ENCODE data around the gene MINDY4.

GRCh38 chr7:30871655-30872054 is 100.4 kb downstream of the MINDY4 start:
- no peak for TF ChIP-seq GABPA (IDR thresholded peaks at IDR 0.05; ENCODE audit: low read depth)
- TF ChIP-seq CTCF (IDR thresholded peaks at IDR 0.05; ENCODE audit: insufficient read depth, low read length) = no peak

Measured in HL-60 (cell line).